GM20000 (cell line): ENCODE data around the gene TRPC3.

ENCODE experiments used
- DNase-seq: peaks from one replicate; pipeline ENCODE4 v3.0.0; 2012; ENCODE audit warnings: low spot score
- CTCF ChIP-seq: IDR thresholded peaks from 2 replicates; pipeline ENCODE4 v1.5.1; 2012; ENCODE audit warnings: mild to moderate bottlenecking, control low read depth; ENCODE audit errors: extremely low read depth, missing control alignments

Gene TRPC3

GRCh38 chr4:121968859-121969258 is 17.0 kb upstream of the TRPC3 start:
- DNase-seq, result no peak
- TF ChIP-seq CTCF, result no peak

GRCh38 chr4:121964958-121965357 is 13.1 kb upstream of the TRPC3 start:
- no peak for TF ChIP-seq CTCF
- no peak for DNase-seq

- no peak for TF ChIP-seq CTCF
- no peak for DNase-seq
These were observed 9.0 kb upstream of the TRPC3 start for GRCh38 chr4:121960818-121961217.

GRCh38 chr4:121958777-121959176 is 6.9 kb upstream of the TRPC3 start:
- no peak for TF ChIP-seq CTCF
- DNase-seq, result no peak

- DNase-seq, result no peak
- TF ChIP-seq CTCF, result no peak
These were observed 5.4 kb upstream of the TRPC3 start for GRCh38 chr4:121957266-121957665.

- DNase-seq, result no peak
- no peak for TF ChIP-seq CTCF
These were observed 2.0 kb upstream of the TRPC3 start for GRCh38 chr4:121953860-121954259.

GRCh38 chr4:121952290-121952689 is 430 bp upstream of the TRPC3 start:
- no peak for TF ChIP-seq CTCF

More at GRCh38 chr4:121952290-121952689, 430 bp upstream of the TRPC3 start:
- DNase-seq, result no peak
